Measurements from ENCODE around the gene GALNT12.

DNA sequence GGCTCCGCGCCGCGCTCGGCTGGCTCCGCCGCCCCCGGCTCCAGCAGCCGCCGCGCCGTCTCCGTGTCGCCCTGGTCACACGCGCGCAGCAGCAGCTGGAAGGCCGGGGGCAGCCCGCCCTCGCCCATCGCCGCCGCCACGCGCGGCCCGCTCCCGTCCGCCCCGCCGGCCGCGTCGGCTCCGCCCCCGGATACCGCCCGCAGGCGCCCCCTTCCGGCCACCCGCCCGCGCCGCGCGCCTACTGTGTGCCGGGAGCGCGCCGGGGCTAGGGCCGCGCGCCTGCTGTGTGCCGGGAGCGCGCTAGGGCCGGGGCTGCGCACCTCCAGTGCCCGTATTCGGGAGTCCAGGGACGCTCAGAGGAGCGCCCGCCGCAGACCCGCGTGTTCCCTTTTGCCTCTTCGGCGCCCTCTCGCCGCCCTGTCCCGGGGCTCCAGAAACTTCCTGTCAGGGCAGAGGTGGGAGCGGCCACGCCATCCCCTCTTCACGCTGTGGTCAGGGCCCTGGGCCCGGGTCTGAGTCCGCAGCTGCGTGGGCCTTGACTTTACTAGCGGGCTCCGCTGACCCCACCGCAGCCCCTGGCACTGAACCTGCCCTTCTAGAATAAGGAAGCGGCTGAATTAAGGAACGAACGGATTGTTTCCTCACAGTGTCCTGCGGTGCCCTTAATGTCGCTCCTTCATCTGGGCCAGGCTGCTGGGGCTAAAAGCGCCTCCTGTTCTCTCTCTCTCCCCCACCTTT lies 10.9 kb upstream of the GALNT12 start, which contains the start of gene ANKS6:
- TF ChIP-seq, protein P1, sequence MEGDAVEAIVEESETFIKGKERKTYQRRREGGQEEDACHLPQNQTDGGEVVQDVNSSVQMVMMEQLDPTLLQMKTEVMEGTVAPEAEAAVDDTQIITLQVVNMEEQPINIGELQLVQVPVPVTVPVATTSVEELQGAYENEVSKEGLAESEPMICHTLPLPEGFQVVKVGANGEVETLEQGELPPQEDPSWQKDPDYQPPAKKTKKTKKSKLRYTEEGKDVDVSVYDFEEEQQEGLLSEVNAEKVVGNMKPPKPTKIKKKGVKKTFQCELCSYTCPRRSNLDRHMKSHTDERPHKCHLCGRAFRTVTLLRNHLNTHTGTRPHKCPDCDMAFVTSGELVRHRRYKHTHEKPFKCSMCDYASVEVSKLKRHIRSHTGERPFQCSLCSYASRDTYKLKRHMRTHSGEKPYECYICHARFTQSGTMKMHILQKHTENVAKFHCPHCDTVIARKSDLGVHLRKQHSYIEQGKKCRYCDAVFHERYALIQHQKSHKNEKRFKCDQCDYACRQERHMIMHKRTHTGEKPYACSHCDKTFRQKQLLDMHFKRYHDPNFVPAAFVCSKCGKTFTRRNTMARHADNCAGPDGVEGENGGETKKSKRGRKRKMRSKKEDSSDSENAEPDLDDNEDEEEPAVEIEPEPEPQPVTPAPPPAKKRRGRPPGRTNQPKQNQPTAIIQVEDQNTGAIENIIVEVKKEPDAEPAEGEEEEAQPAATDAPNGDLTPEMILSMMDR (conservative IDR thresholded peaks at IDR 0.05; ENCODE audit: low read depth, low read length), result no peak
- no peak for TF ChIP-seq EZH2 (IDR thresholded peaks at IDR 0.05; ENCODE audit: low read length, unreplicated experiment)
